Measurements from ENCODE around the gene KCTD7. TPM values are rescaled to one million over a fixed set of nuclear protein-coding genes. Genes with fewer than 3 reads are reported as not detected.

KCTD7 gene
- polyA plus RNA-seq, 1 donor from 2014 or later, result 79.4 TPM

DNA sequence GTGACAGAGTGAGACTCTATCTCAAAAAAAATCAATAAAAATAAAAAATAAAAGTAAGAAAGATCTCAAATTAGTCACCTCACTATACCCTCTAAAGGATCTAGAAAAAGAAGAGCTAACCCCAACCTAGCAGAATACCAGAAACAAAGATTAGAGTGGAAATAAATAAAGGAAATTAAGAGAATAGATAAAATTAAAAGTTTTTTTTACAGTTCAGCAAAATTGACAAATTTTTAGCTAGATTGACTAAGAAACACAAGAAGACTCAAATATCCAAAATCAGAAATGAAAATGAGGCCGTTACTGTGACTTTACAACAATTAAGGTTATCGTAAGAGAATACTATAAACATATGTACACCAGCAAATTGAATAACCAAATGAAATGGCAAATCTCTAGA, 29.1 kb downstream of the KCTD7 start:
- no peaks in the 10 kb centered on the region for H3K27me3 ChIP-seq (ENCODE audit: insufficient read depth, low read depth, low read length)
- no peaks in the 10 kb centered on the region for H4K20me1 ChIP-seq (ENCODE audit: insufficient read depth)
- H2AFZ ChIP-seq (ENCODE audit: low read depth, low read length), result no peak overlapping the region
- no peaks in the 10 kb centered on the region for H3K9me3 ChIP-seq (ENCODE audit: low read length)
- H3F3A ChIP-seq (ENCODE audit: insufficient read depth, low read length, poor library complexity, severe bottlenecking), result no peaks in the 10 kb centered on the region
- no peak overlapping the region for H3K4me3 ChIP-seq (ENCODE audit: low read length)
- no peaks in the 10 kb centered on the region for H3K36me3 ChIP-seq (ENCODE audit: insufficient read depth, low read length)
- no peak overlapping the region for H3K9ac ChIP-seq (ENCODE audit: low read length)
- H3K79me2 ChIP-seq (replicated peaks; ENCODE audit: insufficient read depth, low read length), result peaks cover 31% of the 10 kb centered on the region
- H3K27ac ChIP-seq (ENCODE audit: low read length), result no peak overlapping the region
- no peak overlapping the region for H3K4me2 ChIP-seq (ENCODE audit: low read length)
- no peak for TF ChIP-seq EP300 (conservative IDR thresholded peaks at IDR 0.05; ENCODE audit: poor library complexity, severe bottlenecking)
- TF ChIP-seq TAF1 (IDR thresholded peaks at IDR 0.05; ENCODE audit: low read depth), result no peak
- no peak for TF ChIP-seq SMC3 (conservative IDR thresholded peaks at IDR 0.05; ENCODE audit: poor library complexity)
- no peak for TF ChIP-seq EZH2 (IDR thresholded peaks at IDR 0.05; ENCODE audit: borderline replicate concordance, insufficient read depth, low read length, poor library complexity, severe bottlenecking)
- TF ChIP-seq POLR2AphosphoS5 (IDR thresholded peaks at IDR 0.05), result no peak
- TF ChIP-seq, protein P1, sequence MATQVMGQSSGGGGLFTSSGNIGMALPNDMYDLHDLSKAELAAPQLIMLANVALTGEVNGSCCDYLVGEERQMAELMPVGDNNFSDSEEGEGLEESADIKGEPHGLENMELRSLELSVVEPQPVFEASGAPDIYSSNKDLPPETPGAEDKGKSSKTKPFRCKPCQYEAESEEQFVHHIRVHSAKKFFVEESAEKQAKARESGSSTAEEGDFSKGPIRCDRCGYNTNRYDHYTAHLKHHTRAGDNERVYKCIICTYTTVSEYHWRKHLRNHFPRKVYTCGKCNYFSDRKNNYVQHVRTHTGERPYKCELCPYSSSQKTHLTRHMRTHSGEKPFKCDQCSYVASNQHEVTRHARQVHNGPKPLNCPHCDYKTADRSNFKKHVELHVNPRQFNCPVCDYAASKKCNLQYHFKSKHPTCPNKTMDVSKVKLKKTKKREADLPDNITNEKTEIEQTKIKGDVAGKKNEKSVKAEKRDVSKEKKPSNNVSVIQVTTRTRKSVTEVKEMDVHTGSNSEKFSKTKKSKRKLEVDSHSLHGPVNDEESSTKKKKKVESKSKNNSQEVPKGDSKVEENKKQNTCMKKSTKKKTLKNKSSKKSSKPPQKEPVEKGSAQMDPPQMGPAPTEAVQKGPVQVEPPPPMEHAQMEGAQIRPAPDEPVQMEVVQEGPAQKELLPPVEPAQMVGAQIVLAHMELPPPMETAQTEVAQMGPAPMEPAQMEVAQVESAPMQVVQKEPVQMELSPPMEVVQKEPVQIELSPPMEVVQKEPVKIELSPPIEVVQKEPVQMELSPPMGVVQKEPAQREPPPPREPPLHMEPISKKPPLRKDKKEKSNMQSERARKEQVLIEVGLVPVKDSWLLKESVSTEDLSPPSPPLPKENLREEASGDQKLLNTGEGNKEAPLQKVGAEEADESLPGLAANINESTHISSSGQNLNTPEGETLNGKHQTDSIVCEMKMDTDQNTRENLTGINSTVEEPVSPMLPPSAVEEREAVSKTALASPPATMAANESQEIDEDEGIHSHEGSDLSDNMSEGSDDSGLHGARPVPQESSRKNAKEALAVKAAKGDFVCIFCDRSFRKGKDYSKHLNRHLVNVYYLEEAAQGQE (IDR thresholded peaks at IDR 0.05; ENCODE audit: borderline replicate concordance), result no peak
- TF ChIP-seq RAD21 (conservative IDR thresholded peaks at IDR 0.05), result no peak
- TF ChIP-seq CTCF (IDR thresholded peaks at IDR 0.05; ENCODE audit: poor library complexity, severe bottlenecking), result no peak
- no peak for TF ChIP-seq MXI1 (conservative IDR thresholded peaks at IDR 0.05; ENCODE audit: poor library complexity, severe bottlenecking)
- no peaks in the 10 kb centered on the region for H3K9me2 ChIP-seq (ENCODE audit: insufficient read depth, low read length)

GRCh38 chr7:66662646-66663264, 34.1 kb downstream of the KCTD7 start:
- Histone ChIP-seq H3K27ac (ENCODE audit: low read length) (no peak overlapping the region), H3K4me2 (ENCODE audit: low read length) (no peak overlapping the region), H3K9me2 (ENCODE audit: insufficient read depth, low read length) (no peaks in the 10 kb centered on the region), H3K36me3 (ENCODE audit: insufficient read depth, low read length) (no peaks in the 10 kb centered on the region), H2AFZ (ENCODE audit: low read depth, low read length) (no peak overlapping the region), H3F3A (ENCODE audit: insufficient read depth, low read length, poor library complexity, severe bottlenecking) (no peaks in the 10 kb centered on the region), H3K9me3 (ENCODE audit: low read length) (no peaks in the 10 kb centered on the region), H4K20me1 (ENCODE audit: insufficient read depth) (no peaks in the 10 kb centered on the region), H3K9ac (ENCODE audit: low read length) (no peak overlapping the region), H3K27me3 (ENCODE audit: insufficient read depth, low read depth, low read length) (no peaks in the 10 kb centered on the region), H3K79me2 (replicated peaks; ENCODE audit: insufficient read depth, low read length) (peaks cover 10% of the 10 kb centered on the region), H3K4me3 (ENCODE audit: low read length) (no peak overlapping the region)
- no peak for TF ChIP-seq RAD21 (conservative IDR thresholded peaks at IDR 0.05)
- TF ChIP-seq CTCF (IDR thresholded peaks at IDR 0.05; ENCODE audit: poor library complexity, severe bottlenecking), result no peak
- TF ChIP-seq, protein P1 (IDR thresholded peaks at IDR 0.05; ENCODE audit: borderline replicate concordance), result no peak
- TF ChIP-seq MXI1 (conservative IDR thresholded peaks at IDR 0.05; ENCODE audit: poor library complexity, severe bottlenecking), result no peak
- TF ChIP-seq POLR2AphosphoS5 (IDR thresholded peaks at IDR 0.05), result no peak
- TF ChIP-seq SMC3 (conservative IDR thresholded peaks at IDR 0.05; ENCODE audit: poor library complexity), result no peak
- TF ChIP-seq EP300 (conservative IDR thresholded peaks at IDR 0.05; ENCODE audit: poor library complexity, severe bottlenecking), result no peak
- no peak for TF ChIP-seq TAF1 (IDR thresholded peaks at IDR 0.05; ENCODE audit: low read depth)
- TF ChIP-seq EZH2 (IDR thresholded peaks at IDR 0.05; ENCODE audit: borderline replicate concordance, insufficient read depth, low read length, poor library complexity, severe bottlenecking), result no peak
